WTC11 (cell line): ENCODE data around the gene JCAD. TPM values are rescaled to one million over a fixed set of nuclear protein-coding genes. Genes with fewer than 3 reads are reported as not detected.

Source experiments
- ATAC-seq: fragments of 200-7000 bp; cut with Tn5 transposase; 2 replicates; pipeline ENCODE4 v1.10.0; 2021; ENCODE audit warnings: mild to moderate bottlenecking, moderate library complexity
- CTCF ChIA-PET: fragments of 300-600 bp; sonication (Branson Sonifier 250); formaldehyde crosslinking; loops from one replicate; lab custom pipeline; 2021; ENCODE audit warnings: antibody characterized with exemption; lab: Charles Lee
- POLR2A ChIA-PET: fragments of 350-600 bp; sonication (Branson Sonifier 250); formaldehyde crosslinking; loops from one replicate; lab custom pipeline; 2021; ENCODE audit warnings: antibody characterized with exemption; lab: Charles Lee
- DNase-seq: peaks from one replicate; pipeline ENCODE4 v3.0.0; 2021; ENCODE audit warnings: low spot score
- H3K27ac Mint-ChIP-seq: 2 replicates; pipeline ENCODE4 v1.8.0; 2021; ENCODE audit warnings: mixed read lengths
- H3K27me3 Mint-ChIP-seq: 2 replicates; pipeline ENCODE4 v1.8.0; 2021; ENCODE audit warnings: low read depth, mild to moderate bottlenecking, moderate library complexity, mixed read lengths
- H3K36me3 Mint-ChIP-seq: 2 replicates; pipeline ENCODE4 v1.8.0; 2021; ENCODE audit warnings: mixed read lengths
- H3K4me1 Mint-ChIP-seq: 2 replicates; pipeline ENCODE4 v1.8.0; 2022; ENCODE audit warnings: mixed read lengths
- H3K4me3 Mint-ChIP-seq: 2 replicates; pipeline ENCODE4 v1.8.0; 2021; ENCODE audit warnings: mild to moderate bottlenecking, moderate library complexity, mixed read lengths
- H3K9me3 Mint-ChIP-seq: 2 replicates; pipeline ENCODE4 v1.8.0; 2021; ENCODE audit warnings: mixed read lengths
- CREB1 ChIP-seq: sonication (generic); formaldehyde crosslinking; IDR thresholded peaks from 2 replicates; pipeline ENCODE4 v1.8.0; 2023; ENCODE audit warnings: mild to moderate bottlenecking, missing genetic modification reagents
- CTCF ChIP-seq: fragments of 200-600 bp; IDR thresholded peaks from 2 replicates; pipeline ENCODE4 v1.8.0; 2022; ENCODE audit warnings: antibody characterized with exemption
- E2F4 ChIP-seq: sonication (generic); formaldehyde crosslinking; IDR thresholded peaks from 2 replicates; pipeline ENCODE4 v1.8.1; 2022; ENCODE audit warnings: low read depth, mild to moderate bottlenecking, moderate library complexity, missing genetic modification reagents, borderline replicate concordance
- E2F5 ChIP-seq: sonication (generic); formaldehyde crosslinking; IDR thresholded peaks from 2 replicates; pipeline ENCODE4 v1.8.1; 2022; ENCODE audit warnings: mild to moderate bottlenecking, moderate library complexity, missing genetic modification reagents
- FOXJ3 ChIP-seq: sonication (generic); formaldehyde crosslinking; IDR thresholded peaks from 2 replicates; pipeline ENCODE4 v1.9.0; 2021; ENCODE audit warnings: missing genetic modification reagents, mild to moderate bottlenecking, borderline replicate concordance
- HMGA2 ChIP-seq: fragments of 250-450 bp; sonication (Bioruptor Pico); IDR thresholded peaks from 2 replicates; pipeline ENCODE4 v1.4.0; 2021; ENCODE audit warnings: mild to moderate bottlenecking, moderate library complexity
- HMGXB4 ChIP-seq: sonication (generic); formaldehyde crosslinking; IDR thresholded peaks from 2 replicates; pipeline ENCODE4 v1.8.1; 2023; ENCODE audit warnings: mild to moderate bottlenecking, moderate library complexity, missing genetic modification reagents
- IRF2 ChIP-seq: sonication (generic); formaldehyde crosslinking; IDR thresholded peaks from 2 replicates; pipeline ENCODE4 v1.8.0; 2022; ENCODE audit warnings: low read depth, missing genetic modification reagents, borderline replicate concordance
- JAZF1 ChIP-seq: fragments of 250-450 bp; sonication (Bioruptor Pico); IDR thresholded peaks from 2 replicates; pipeline ENCODE4 v1.9.0; 2021; ENCODE audit warnings: moderate library complexity, mild to moderate bottlenecking, inconsistent platforms
- MLX ChIP-seq: sonication (generic); formaldehyde crosslinking; IDR thresholded peaks from 2 replicates; pipeline ENCODE4 v1.8.1; 2023; ENCODE audit warnings: mild to moderate bottlenecking, missing genetic modification reagents, moderate library complexity
- NFYB ChIP-seq: sonication (generic); formaldehyde crosslinking; conservative IDR thresholded peaks from 2 replicates; pipeline ENCODE4 v1.8.0; 2022; ENCODE audit warnings: low read depth, missing genetic modification reagents
- NR1H2 ChIP-seq: sonication (generic); formaldehyde crosslinking; IDR thresholded peaks from 2 replicates; pipeline ENCODE4 v1.9.0; 2021; ENCODE audit warnings: mild to moderate bottlenecking, moderate library complexity, missing genetic modification reagents
- SOX15 ChIP-seq: fragments of 250-450 bp; sonication (Bioruptor Pico); IDR thresholded peaks from 2 replicates; pipeline ENCODE4 v1.9.0; 2021; ENCODE audit warnings: mild to moderate bottlenecking
- SP1 ChIP-seq: sonication (generic); formaldehyde crosslinking; conservative IDR thresholded peaks from 2 replicates; pipeline ENCODE4 v1.8.1; 2022; ENCODE audit warnings: missing genetic modification reagents
- TCF7 ChIP-seq: sonication (generic); formaldehyde crosslinking; IDR thresholded peaks from 2 replicates; pipeline ENCODE4 v1.8.0; 2022; ENCODE audit warnings: mild to moderate bottlenecking, low read depth, missing genetic modification reagents, moderate library complexity
- TP53 ChIP-seq: sonication (generic); formaldehyde crosslinking; IDR thresholded peaks from 2 replicates; pipeline ENCODE4 v1.8.1; 2023; ENCODE audit warnings: mild to moderate bottlenecking, missing genetic modification reagents
- ZNF219 ChIP-seq: sonication (generic); formaldehyde crosslinking; IDR thresholded peaks from 2 replicates; pipeline ENCODE4 v1.8.0; 2023; ENCODE audit warnings: missing genetic modification reagents, mild to moderate bottlenecking, borderline replicate concordance
- ZNF263 ChIP-seq: sonication (generic); formaldehyde crosslinking; IDR thresholded peaks from 2 replicates; pipeline ENCODE4 v1.8.1; 2022; ENCODE audit warnings: low read depth, mild to moderate bottlenecking, moderate library complexity, missing genetic modification reagents
- ZNF425 ChIP-seq: fragments of 250-450 bp; sonication (Bioruptor Pico); conservative IDR thresholded peaks from 2 replicates; pipeline ENCODE4 v1.9.0; 2021; ENCODE audit warnings: mild to moderate bottlenecking
- total RNA-seq: library from RNA; stranded (reverse); gene quantifications from 3 replicates; pipeline ENCODE4 v1.2.3, GENCODE V29; 2021

The JCAD gene
- total RNA-seq, 1 experiment from 2014 or later: 1.8 TPM

GRCh38 chr10:30068492-30069223 is 9.3 kb upstream of the JCAD start (continued):
- TF ChIP-seq HMGXB4 (no peak), SP1 (CRISPR knock-in tag) (no peak), ZNF425 (no peak), MLX (CRISPR knock-in tag) (no peak)

- peaks cover 31% of the 10 kb centered on the region for H3K27me3 Mint-ChIP-seq
- peaks cover 8% of the 10 kb centered on the region for H3K4me1 Mint-ChIP-seq
- TF ChIP-seq FOXJ3 (CRISPR knock-in tag) (no peak), CREB1 (CRISPR knock-in tag) (no peak)
- no peaks in the 10 kb centered on the region for H3K9me3 Mint-ChIP-seq
- ChIA-PET CTCF (no interaction called here), POLR2A (no interaction called here)
- H3K27ac Mint-ChIP-seq: no peak overlapping the region
- H3K36me3 Mint-ChIP-seq: no peaks in the 10 kb centered on the region
- ATAC-seq (no peak), DNase-seq (no peak)
- H3K4me3 Mint-ChIP-seq: no peak overlapping the region
Observed at GRCh38 chr10:30063099-30063498, 3.7 kb upstream of the JCAD start.

GRCh38 chr10:30062582-30062981 is 3.2 kb upstream of the JCAD start:
- no peak overlapping the region for H3K27ac Mint-ChIP-seq
- no peak for DNase-seq
- H3K27me3 Mint-ChIP-seq: peaks cover 37% of the 10 kb centered on the region
- ChIA-PET POLR2A (no interaction called here), CTCF (no interaction called here)
- H3K9me3 Mint-ChIP-seq: no peaks in the 10 kb centered on the region
- H3K36me3 Mint-ChIP-seq: no peaks in the 10 kb centered on the region
- H3K4me3 Mint-ChIP-seq: no peak overlapping the region
- ATAC-seq: no peak
- peaks cover 14% of the 10 kb centered on the region for H3K4me1 Mint-ChIP-seq
- TF ChIP-seq ZNF425 (no peak), ZNF263 (CRISPR knock-in tag) (no peak), ZNF219 (CRISPR knock-in tag) (no peak), SOX15 (CRISPR knock-in tag) (no peak), E2F4 (CRISPR knock-in tag) (no peak), CTCF (no peak), TCF7 (CRISPR knock-in tag) (no peak), MLX (CRISPR knock-in tag) (no peak), TP53 (CRISPR knock-in tag) (no peak), E2F5 (CRISPR knock-in tag) (no peak), NFYB (CRISPR knock-in tag) (no peak), JAZF1 (CRISPR knock-in tag) (no peak), IRF2 (CRISPR knock-in tag) (no peak), NR1H2 (CRISPR knock-in tag) (no peak), HMGA2 (no peak)
